GM10248 (cell line): ENCODE data around the gene CISTR.

Source experiments
- CTCF ChIA-PET: fragments of 300-600 bp; sonication (Branson Sonifier 250); formaldehyde crosslinking; extraction: SDS; loops from one replicate; lab custom pipeline; 2021; ENCODE audit warnings: antibody characterized with exemption; lab: Yijun Ruan, JAX
- POLR2A ChIA-PET: fragments of 350-650 bp; sonication (Branson Sonifier 250); formaldehyde crosslinking; extraction: SDS; loops from one replicate; lab custom pipeline; 2020; ENCODE audit warnings: antibody characterized with exemption; lab: Yijun Ruan, JAX
- DNase-seq: peaks from one replicate; pipeline ENCODE4 v3.0.0; 2012; ENCODE audit errors: extremely low spot score
- CTCF ChIP-seq: IDR thresholded peaks from 2 replicates; pipeline ENCODE4 v1.5.1; 2012; ENCODE audit warnings: mild to moderate bottlenecking, low read depth; ENCODE audit errors: extremely low read depth, missing control alignments, control extremely low read depth

The CISTR gene

GRCh38 chr12:53700567-53700966 is 51.2 kb downstream of the CISTR start:
- DNase-seq = no peak
- CTCF ChIA-PET = interaction anchor here (0.8 to 19.1 kb wide), 11 partner anchors 8 to 157 kb away, joined by 3 to 434 read pairs (median 5); partner anchors contain the start of gene ATP5MC2
- TF ChIP-seq CTCF = no peak
- POLR2A ChIA-PET = no interaction called here

GRCh38 chr12:53699678-53700025 is 52.1 kb downstream of the CISTR start:
- no peak for TF ChIP-seq CTCF
- CTCF ChIA-PET = interaction anchor here (1.0 to 19.1 kb wide), 9 partner anchors 10 to 156 kb away, joined by 3 to 434 read pairs (median 6); partner anchors contain the start of genes ATP5MC2 and CISTR
- DNase-seq = no peak
- POLR2A ChIA-PET = no interaction called here

- TF ChIP-seq CTCF = no peak
- POLR2A ChIA-PET = no interaction called here
- peak; percentile 5 for DNase-seq
- CTCF ChIA-PET = interaction anchor here (0.8 to 19.1 kb wide), 10 partner anchors 9 to 155 kb away, joined by 3 to 434 read pairs (median 4); partner anchors contain the start of genes ATP5MC2 and CISTR
Observed at GRCh38 chr12:53698948-53699677, 52.7 kb downstream of the CISTR start.

- TF ChIP-seq CTCF = no peak
- peak; percentile 10 for DNase-seq
- ChIA-PET CTCF (interaction anchor here (1.0 to 19.1 kb wide), 5 partner anchors 11 to 154 kb away, joined by 3 to 434 read pairs (median 4); no protein-coding TSS in a partner anchor), POLR2A (no interaction called here)
Observed at GRCh38 chr12:53696655-53697331, 55.0 kb downstream of the CISTR start.
